Pons (tissue), 1 donor: ENCODE results near the gene HTRA2.
A peak's percentile ranks its signal among the peaks of the same experiment; 100 is the strongest.

ENCODE experiments used
- DNase-seq: peaks from one replicate; pipeline ENCODE4 v3.0.0-alpha.2; 2016; ENCODE audit warnings: low spot score

The HTRA2 gene

DNA sequence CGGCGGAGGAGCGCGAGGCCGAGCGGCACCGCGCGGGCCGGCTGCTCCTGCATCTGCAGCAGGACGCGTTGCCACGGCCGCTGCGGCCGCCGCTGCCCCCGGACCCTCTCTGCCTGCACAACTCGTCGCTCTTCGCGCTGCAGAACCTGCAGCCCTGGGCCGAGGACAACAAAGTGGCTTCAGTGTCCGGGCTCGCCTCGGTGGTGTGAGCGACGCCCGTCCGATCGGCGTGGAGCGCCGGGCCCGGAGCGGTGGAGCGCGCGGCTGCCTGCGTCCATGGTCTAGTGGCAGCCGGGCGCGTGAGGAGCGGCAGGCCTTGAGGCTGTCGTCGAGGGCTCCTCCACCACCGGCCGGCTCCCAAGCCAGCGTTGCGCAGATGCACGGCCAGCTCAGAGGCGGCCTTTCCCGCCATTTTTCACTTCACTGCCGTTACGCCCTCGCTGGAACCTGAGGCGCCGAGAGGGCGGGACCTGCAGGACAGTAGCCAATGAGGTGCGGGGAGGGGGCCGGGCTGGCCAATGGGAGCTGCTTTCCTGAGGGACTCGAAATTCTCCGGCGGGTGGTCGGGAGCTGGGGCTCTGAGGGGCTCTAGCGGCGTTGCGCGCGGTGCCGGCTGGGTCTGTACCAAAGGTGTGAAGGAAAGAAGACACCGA is 13.6 kb upstream of the HTRA2 start:
- no peak for DNase-seq

DNA sequence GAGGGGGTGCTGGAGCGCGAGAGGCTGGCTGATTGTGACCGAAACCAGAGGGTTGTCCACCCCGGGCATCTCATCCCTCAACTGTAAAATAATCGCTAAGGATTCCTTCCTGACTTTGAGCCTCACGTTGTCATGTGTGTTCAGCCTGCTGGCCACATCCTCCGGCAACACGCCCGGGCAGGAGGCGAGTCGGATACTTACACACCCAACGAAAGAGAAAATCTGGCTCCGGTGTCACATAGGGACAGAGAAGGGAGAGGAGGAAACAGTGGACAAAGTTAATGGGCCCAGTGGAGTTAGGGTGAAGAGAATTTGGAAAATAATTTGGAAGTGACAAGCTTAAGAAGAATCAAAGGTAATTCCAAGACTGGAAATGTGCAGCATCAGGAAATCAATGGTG is 13.1 kb upstream of the HTRA2 start:
- DNase-seq = no peak

DNA sequence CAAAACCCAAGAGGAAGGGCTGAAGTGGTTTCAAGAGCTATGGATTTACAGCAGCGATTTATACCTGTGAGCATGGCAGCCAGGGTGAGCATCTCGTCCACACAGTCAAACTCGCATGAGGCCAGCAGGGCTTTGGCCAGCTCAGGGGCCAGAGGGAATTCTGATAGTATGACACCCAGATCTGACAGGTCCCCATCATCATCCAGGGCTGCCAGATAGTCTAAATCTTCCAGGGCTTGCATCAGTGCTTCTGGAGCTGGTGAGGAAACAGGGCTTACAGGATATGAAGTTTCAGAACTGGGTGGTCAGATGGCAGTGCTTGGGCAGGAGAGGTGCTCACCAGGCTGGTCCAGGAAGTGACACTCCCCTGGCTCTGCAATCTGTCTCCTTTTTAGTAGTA is 7.2 kb upstream of the HTRA2 start:
- DNase-seq = no peak

DNA sequence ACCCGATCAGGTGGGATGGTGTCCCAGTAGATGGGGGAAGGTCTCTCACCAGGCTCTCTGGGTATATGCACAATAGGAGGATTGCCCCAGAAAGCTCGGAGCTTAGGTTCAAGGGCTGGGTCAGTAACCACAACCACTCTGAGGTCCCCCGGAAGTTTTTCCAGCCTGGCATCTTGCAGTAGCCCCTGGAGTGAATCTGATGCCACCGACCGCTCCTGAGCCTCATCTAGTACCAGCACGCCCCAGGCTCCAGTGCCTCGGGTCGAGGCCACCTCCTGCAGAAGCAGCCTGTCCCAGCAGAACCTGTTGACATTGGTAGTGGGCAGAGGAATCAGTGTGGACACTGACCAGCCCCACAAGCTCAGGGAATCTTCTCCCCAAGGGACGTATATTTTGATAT is 5.7 kb upstream of the HTRA2 start:
- DNase-seq = no peak

DNA sequence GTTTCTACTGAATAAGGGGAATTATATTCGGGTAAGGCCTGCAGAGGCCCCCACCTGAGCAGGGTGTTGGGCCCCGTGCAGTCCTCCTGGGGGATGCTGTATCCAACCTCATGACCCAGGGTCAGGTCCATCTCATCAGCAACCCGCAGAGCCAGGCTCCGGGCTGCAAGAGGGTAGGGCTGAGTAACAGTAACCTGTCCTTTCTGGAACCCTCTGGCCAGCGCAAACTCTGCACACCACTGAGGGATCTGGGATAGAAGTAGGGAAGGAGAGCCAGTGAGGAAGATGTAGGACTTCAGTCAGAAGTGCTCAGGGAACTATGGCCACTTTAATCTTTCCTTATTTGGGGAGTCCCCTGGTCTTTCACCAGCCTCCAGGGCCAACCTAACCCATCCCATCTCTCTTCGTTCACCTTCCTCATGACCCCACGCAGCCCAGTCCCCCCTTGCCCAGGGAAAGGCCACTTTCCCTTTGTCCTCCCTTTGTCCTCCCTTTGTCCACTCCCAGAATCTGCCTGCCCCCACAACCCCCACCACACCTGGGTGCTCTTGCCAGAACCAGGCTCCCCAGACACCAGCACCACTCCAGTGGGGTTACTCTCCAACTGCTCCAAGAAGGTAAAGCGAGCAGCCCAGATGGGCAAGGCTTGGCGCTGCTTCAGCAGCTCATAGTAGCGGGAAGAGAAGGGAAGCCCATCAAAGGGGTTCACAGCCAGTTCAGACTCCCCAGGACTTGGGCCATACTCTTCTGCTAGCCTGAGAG is 4.6 kb upstream of the HTRA2 start:
- no peak for DNase-seq

DNA sequence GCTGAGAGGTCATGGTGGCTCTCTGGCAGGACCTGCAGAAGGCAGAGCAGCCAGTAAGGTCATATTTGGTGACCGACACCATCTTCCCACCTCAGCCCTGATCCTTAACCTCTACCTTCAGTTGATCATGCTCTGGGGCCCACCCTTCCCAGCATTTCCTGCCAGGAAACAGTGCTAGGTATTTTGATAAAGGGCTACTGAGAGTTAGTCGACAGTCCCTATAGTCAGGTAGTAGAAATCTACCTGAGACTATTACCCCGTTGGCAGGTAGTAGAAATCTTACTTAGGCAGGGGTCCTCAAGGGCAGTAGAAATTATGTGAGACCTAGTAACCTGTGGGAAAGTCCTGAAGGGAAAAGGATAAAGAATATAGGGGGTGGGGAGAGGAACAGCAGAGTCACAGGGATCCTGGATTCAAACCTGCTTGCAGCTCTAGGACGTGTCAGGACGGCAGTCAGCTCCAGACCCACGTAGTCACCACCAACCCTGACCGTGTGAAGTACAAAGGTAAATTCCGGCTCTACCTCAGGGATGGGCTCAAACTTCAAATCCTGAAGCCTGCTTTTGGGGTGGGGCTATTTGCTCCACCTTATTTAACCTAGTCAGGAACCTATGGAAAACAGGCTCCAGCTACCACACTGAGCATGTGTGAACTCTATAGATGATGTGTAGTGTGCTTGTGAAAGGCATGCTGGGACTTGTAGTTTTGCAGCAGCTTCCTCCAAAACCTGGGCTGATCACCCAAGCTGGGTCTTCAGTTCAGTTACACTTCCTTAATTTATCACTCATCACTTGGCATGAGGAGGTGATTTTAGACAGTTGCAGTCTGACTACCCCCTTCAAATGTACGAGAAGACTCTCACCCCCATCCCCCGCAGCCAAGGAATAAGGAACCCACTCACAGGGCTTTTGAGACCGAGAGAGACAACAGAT is 3.8 kb upstream of the HTRA2 start, which contains the start of gene DQX1:
TSS of gene DQX1 (minus strand) at position 515 of the 932 bp plus-strand sequence. CDS start at position 13, 502 bp downstream.
- DNase-seq = peak; percentile 39

DNA sequence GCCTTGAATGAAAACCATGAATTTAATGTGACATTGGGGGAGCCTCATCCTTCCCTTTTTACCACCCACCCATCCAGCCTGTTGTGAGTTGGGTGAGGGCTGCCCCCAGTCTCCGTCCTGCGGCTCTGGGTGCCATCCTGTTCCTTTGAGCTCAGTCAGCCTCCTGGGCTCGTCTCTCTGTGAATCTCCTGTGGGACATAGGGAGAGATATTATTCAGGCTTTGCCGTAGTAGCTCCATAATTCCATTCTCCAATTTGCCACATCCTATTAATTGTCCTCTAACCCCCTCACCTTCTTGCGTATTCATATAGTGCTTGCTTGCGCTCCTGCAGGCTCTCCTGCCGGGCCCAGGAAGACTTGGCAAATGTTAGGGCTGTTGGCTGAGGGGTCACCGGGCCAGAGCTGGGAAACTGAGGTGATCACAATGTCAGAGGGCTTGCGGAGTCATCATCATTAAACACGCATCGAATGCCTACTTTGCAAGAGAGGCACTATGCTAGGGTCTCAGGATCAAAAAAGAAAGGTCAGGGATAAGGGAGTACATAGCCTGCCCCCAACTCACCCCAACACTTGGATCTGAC is 3.0 kb upstream of the HTRA2 start:
- DNase-seq = no peak

DNA sequence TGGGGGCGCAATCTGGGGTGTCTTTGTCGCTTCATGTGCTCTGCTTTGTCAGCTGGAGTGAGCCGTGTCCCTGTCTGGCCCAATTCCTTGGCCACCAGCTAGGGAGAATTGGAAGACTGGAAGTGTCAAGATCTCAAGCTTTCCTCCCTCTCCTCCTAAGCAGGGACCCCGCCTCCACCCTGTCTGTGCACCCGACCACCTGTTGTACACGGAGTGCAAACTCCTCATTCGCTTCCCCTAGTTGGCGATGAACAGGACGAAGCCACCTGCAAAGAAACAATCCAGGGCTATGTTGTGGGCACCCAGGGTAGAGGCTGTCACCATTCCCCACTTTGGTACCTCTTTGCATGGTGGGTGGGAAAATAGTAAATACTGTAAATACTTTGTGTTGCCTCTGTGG is 2.0 kb upstream of the HTRA2 start:
- DNase-seq = no peak

DNA sequence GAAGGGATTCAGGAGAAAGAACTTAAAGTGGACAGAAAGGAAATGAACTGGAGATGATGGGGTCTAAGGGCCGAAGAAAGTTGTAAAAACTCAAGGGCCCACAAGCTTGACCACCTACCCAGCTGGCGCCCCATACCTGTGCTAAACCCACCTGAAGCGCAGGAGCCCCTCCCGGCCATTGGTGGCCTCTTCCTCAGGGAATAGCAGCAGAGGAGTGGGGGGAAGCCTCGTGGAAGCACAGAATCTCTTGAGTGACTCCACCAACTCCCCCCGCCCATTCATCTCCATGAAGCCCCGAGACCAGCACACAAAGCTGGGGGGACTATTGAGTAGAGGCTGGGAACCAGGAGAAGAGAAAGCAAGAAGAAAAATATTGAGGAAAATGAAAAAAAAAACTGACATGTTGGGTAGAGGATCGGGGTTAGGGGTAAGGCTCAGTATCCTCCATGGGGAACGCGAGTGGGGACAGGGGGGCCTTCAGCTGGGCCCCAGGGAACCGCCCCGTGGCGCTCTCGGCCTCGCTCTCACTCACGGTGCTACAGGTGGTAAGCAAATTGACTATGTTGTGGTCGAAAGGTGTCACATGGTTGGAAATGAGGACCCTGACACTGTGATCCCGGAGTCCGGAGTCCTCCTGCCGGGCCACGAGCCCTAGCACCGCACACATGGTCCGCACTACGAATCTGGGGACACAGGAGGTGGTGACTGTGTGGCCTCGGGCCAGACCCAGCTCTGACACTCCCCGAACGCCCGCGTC is 955 bp upstream of the HTRA2 start:
- DNase-seq = no peak

DNA sequence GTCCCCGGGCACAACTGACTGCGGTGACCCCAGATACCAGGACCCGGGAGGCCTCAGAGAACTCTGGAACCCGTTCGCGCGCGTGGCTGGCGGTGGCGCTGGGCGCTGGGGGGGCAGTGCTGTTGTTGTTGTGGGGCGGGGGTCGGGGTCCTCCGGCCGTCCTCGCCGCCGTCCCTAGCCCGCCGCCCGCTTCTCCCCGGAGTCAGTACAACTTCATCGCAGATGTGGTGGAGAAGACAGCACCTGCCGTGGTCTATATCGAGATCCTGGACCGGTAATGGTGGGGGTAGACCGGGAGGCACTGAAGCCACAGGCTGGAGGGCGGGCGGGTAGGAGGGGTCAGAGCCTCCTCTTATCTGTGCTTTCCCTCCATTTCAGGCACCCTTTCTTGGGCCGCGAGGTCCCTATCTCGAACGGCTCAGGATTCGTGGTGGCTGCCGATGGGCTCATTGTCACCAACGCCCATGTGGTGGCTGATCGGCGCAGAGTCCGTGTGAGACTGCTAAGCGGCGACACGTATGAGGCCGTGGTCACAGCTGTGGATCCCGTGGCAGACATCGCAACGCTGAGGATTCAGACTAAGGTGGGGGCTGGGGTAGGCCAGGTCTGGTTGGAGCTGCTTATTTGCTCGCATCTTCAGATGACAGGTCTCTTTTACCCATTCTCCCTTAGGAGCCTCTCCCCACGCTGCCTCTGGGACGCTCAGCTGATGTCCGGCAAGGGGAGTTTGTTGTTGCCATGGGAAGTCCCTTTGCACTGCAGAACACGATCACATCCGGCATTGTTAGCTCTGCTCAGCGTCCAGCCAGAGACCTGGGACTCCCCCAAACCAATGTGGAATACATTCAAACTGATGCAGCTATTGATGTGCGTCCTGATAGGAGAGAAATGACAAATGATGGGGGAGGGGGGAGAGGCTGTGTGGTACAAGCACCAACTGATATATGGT is 780 bp downstream of the HTRA2 start:
- DNase-seq = peak; percentile 30

DNA sequence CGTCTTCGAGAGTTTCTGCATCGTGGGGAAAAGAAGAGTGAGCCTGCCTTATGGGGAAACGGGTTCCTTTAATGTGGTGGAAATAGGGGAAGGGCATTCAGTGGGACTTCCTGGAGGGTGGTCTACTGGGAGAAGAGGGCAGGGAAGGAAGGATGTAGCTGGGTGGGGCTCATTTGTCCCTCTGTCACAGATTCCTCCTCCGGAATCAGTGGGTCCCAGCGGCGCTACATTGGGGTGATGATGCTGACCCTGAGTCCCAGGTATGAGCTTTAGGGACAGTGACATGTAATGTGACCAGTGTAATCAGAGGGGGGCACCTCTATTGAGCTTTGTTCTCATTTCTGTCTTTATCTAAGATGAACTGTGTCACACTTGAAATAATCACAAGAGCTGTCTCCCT is 1.9 kb downstream of the HTRA2 start:
- DNase-seq = no peak

DNA sequence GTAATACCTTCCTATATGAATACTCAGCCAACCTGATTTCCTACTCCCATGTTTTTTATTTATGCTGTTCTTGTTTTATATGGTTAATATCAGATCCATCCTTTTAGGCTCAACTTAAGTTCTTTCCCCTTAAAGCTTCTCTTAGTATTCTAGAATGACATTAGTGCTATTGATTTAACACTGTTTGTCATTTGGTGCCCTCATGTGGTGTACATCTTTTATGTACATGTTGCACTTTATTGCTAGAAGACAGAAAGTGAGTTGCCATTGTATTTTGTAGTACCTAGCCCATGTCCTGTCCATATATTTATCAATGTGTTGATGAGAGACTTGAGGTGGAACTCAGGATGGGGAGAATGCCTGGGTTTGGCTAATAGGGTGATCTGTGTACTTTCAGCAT is 2.5 kb downstream of the HTRA2 start:
- peak; percentile 51 for DNase-seq

DNA sequence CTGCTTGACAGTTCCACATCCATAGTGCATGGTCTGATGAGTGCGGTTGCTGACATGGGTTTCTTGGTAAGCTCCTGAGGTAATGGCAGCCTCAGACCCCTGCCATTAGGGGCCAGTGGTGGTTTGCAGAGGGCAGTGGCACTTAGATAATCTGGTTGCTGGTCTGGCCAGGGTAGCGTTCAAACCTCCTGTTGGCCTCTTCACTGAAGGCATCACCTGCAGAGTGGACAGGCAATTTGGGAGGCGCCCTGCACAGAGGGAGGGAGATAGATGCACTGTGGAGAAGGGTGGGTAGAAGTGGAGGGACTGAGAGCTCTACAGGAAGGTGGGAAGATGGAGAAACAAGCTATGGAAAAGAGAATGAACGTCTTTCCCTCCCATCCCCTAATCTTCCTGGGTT is 3.7 kb downstream of the HTRA2 start:
- no peak for DNase-seq

DNA sequence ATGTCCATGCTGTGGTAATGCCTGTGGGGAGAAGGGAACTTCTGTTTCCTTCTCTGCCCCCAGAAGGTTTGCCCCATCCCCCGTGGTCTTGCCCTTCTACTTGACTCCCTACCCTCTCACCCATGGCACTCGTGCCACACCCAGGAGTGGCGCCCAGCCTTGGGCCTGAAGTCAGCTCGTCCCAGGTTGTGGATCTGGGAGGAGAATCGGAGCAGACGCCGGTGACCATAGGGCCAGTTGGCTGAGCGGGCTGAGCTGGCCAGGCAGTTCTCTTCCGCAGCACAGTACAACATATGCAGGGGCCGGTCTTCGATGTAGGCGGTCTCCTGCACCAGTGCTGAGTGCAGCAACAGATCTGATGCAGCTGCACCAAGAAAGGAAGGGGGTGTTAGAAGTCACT is 4.7 kb downstream of the HTRA2 start:
- DNase-seq = no peak

DNA sequence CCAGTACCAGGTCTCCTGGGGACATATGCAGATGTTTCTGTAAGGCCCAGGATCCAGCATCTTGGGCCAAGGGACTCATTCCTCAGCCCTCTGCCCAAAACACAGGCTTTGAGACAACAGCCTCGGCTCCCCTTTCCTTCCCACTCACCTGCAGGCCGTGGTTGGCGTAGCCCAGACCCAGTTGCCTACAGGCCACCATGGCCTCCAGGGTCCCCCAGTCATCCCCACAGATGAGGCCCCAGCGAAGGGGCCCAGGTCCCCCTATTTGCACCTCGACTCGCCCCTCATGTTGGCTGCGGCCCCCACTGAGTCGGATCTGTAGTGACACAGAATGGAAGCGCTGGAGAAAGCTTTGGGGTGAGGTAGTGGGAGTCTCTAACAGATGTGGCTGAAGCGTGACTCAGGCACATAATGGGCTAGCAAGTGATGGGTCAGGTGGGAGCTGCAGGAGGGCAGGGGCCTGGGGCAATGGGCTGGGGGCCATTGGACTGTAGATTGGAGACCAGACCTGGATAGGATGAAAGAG is 5.8 kb downstream of the HTRA2 start:
- no peak for DNase-seq

DNA sequence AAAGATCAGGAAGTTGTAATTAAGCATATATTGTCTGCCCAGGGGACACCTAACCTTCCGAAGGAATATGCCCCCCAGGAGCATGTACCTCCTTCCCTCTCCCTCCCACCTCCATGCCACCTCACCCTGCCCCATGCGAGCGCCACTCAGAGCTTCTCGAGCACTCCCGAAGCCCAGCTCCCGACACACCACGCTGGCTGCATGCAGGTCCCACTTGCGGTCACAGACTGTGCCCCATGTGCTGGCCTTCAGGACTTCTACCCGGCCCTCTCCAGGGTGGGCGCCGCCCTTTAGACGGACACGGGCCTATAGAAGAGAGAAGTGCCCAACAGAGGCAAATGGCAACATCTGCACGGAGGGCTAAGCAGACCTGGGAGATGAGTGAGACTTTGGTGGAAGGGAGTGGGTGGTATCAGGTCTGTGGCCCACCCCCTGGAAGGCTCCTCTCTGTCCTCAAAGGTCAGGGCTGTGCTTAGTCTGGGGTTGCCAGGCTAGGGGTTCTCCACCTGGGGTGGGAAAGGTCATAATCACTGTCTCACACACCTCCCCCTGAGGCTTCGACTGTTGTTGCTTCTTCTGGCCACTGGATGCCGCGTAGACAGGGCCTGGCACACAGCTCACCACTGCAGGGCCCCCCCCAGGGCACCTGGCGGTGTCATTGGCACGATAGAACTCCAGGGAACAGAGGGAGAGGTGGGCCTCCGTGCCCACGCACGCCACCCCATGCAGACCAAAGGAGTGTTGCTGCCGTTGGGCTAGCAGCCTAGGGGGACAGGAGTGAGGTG is 6.6 kb downstream of the HTRA2 start:
- DNase-seq = no peak

DNA sequence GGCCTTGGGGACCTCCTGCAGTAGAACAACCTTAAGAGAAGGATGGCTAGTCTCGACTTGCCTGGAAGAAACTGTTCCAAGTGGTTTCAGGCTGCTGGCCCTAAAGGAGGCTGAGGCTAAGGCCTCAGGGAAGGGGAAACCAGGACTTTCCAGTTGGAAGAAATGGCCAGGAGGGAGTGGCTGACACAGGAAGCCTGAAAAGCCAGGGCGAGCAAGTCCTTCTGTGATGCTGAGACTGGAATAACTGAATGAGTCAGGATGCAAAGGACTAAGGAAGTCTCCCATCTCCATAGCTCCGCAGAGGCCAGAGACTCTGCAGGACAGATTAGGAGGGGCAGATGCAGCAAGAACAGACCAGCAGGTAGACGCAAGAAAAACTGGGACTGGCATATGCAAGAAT is 7.4 kb downstream of the HTRA2 start:
- no peak for DNase-seq

DNA sequence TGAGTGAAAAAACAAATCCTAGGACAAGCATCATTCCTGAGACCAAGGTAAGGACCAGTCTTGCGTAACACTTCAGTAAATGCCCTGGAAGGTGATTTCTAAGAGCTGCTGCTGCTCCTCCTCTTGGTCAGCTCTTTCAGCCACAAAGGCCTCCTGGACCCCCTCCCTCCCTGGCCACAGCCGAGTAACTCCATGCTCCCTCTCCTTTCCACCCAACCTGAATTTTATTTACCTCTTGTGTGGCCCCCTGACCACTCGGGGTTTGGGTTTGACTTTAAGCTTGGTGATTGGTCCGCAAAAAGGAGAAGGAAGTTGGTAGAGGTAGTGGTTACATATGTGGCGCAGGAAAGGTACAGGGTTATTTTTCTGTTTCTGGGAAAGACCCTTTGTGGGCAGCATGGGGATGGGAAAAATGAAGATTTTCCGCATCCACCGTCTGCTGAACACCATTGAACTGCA is 9.2 kb downstream of the HTRA2 start:
- no peak for DNase-seq

DNA sequence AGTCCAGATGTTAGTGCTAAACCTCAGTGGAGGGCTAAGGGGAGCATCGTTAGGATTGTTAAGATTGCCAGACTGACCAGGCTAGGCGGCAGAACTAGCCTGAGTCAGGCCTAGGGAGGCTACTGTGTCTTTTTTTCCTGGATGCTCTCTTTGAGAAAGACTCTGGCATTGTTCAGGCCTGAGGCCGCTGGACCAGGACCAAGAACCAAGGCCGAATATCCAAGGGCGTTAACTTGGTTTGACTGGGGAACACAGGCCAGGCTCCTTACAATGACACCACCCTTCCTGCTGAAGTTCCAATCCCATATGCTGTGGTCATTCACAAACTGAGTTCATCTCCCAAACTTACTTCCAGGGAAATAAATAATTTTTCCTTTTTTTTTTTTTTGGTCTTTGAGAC is 10.6 kb downstream of the HTRA2 start:
- DNase-seq = no peak
